Measurements from ENCODE around the gene DNAAF2.
"Not testable (repeated sequence)": the region's sequence is repeated elsewhere in the genome, so short reads cannot be mapped to it uniquely, and the experiment has no call there.

Gene DNAAF2

GRCh38 chr14:49659526-49660455, 24.7 kb upstream of the DNAAF2 start:
- DNase-seq (ENCODE audit: extremely low spot score), result no peak
- CTCF ChIA-PET, result interaction anchor here (0.8 to 2.3 kb wide), 4 partner anchors 10 to 26 kb away, joined by 3 to 10 read pairs (median 4); partner anchors contain the start of gene DNAAF2
- POLR2A ChIA-PET, result no interaction called here
- TF ChIP-seq CTCF (IDR thresholded peaks at IDR 0.05; ENCODE audit: control extremely low read depth, extremely low read depth, low read depth, missing control alignments), result no peak

- POLR2A ChIA-PET; DNase-seq (ENCODE audit: extremely low spot score); CTCF ChIA-PET: not testable (repeated sequence)
Measured at GRCh38 chr14:49657500-49657899, 22.5 kb upstream of the DNAAF2 start.

- ChIA-PET POLR2A (interaction anchor here (0.5 kb wide), 1 partner anchor 19 kb away, joined by 11 read pairs; no protein-coding TSS in a partner anchor), CTCF (interaction anchor here (2.2 kb wide), 1 partner anchor 20 kb away, joined by 9 read pairs; the partner anchor contains the start of gene DNAAF2)
- no peak for TF ChIP-seq CTCF (IDR thresholded peaks at IDR 0.05; ENCODE audit: control extremely low read depth, extremely low read depth, low read depth, missing control alignments)
- no peak for DNase-seq (ENCODE audit: extremely low spot score)
Measured at GRCh38 chr14:49654511-49654910, 19.5 kb upstream of the DNAAF2 start.

- no peak for DNase-seq (ENCODE audit: extremely low spot score)
- CTCF ChIA-PET, result interaction anchor here (2.2 kb wide), 1 partner anchor 19 kb away, joined by 9 read pairs; the partner anchor contains the start of gene DNAAF2
- POLR2A ChIA-PET, result no interaction called here
- TF ChIP-seq CTCF (IDR thresholded peaks at IDR 0.05; ENCODE audit: control extremely low read depth, extremely low read depth, low read depth, missing control alignments), result no peak
Measured at GRCh38 chr14:49653508-49653907, 18.5 kb upstream of the DNAAF2 start.

GRCh38 chr14:49642163-49642562, 7.1 kb upstream of the DNAAF2 start:
- no peak for TF ChIP-seq CTCF (IDR thresholded peaks at IDR 0.05; ENCODE audit: control extremely low read depth, extremely low read depth, low read depth, missing control alignments)
- ChIA-PET POLR2A (interaction anchor here (0.5 kb wide), 1 partner anchor 82 kb away, joined by 3 read pairs; no protein-coding TSS in a partner anchor), CTCF (interaction anchor here (0.7 to 1.6 kb wide), 3 partner anchors 8 to 679 kb away, joined by 4 to 5 read pairs (median 5); no protein-coding TSS in a partner anchor)
- DNase-seq (ENCODE audit: extremely low spot score), result no peak

- ChIA-PET CTCF (interaction anchor here (1.6 kb wide), 1 partner anchor 220 kb away, joined by 5 read pairs; no protein-coding TSS in a partner anchor), POLR2A (interaction anchor here (0.5 kb wide), 1 partner anchor 82 kb away, joined by 3 read pairs; no protein-coding TSS in a partner anchor)
- no peak for TF ChIP-seq CTCF (IDR thresholded peaks at IDR 0.05; ENCODE audit: control extremely low read depth, extremely low read depth, low read depth, missing control alignments)
- DNase-seq (ENCODE audit: extremely low spot score), result no peak
Measured at GRCh38 chr14:49641697-49642129, 6.7 kb upstream of the DNAAF2 start.

All from GM10248 (cell line).